COR-L47 (cell line): ENCODE results near the gene CCDC59.

ENCODE experiments used
- DNase-seq: peaks from one replicate; lab custom pipeline; 2025; lab: John Stamatoyannopoulos, UW

The CCDC59 gene

DNA sequence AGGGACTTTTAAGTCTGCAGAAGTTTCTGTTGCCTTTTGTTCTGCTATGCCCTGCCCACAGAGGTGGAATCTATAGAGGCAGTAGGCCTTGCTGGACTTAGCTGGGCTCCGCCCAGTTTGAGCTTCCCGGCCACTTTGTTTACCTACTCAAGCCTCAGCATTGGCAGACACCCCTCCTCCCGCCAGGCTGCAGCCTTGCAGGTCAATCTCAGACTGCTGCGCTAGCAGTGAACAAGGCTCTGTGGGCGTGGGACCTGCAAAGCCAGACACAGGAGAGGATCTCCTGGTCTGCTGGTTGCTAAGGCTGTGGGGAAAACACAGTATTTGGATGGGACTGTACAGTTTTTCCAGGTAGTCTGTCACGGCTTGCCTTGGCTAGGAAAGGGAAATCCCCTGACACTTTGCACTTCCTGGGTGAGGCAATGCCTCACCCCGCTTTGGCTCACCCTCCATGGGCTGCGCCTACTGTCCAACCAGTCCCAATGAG lies 43.7 kb downstream of the CCDC59 start:
- DNase-seq: no peak
